ENCODE results near the gene COMMD9.

GRCh38 chr11:36238881-36239280 is 50.3 kb downstream of the COMMD9 start:
- TF ChIP-seq EZH2 (optimal IDR thresholded peaks at IDR 0.05; ENCODE audit: low read depth, low read length) (no peak), CTCF (IDR thresholded peaks at IDR 0.05; ENCODE audit: low read length) (no peak)

Data from MM.1S (cell line).